ENCODE measurements around the gene ANKS6. TPM values are rescaled to one million over a fixed set of nuclear protein-coding genes. Genes with fewer than 3 reads are reported as not detected.
A peak's percentile ranks its signal among the peaks of the same experiment; 100 is the strongest.

The ANKS6 gene
- total and polyA plus RNA-seq, 10 donors = 4.9 to 9.4 (median 7.0) TPM

GRCh38 chr9:98727428-98727827 is 68.9 kb downstream of the ANKS6 start:
- peaks cover 0 to 37% (median 0%) of the 10 kb centered on the region in 7 donors for H3K27me3 ChIP-seq (replicated peaks in 1 of 7)
- TF ChIP-seq, protein P1, sequence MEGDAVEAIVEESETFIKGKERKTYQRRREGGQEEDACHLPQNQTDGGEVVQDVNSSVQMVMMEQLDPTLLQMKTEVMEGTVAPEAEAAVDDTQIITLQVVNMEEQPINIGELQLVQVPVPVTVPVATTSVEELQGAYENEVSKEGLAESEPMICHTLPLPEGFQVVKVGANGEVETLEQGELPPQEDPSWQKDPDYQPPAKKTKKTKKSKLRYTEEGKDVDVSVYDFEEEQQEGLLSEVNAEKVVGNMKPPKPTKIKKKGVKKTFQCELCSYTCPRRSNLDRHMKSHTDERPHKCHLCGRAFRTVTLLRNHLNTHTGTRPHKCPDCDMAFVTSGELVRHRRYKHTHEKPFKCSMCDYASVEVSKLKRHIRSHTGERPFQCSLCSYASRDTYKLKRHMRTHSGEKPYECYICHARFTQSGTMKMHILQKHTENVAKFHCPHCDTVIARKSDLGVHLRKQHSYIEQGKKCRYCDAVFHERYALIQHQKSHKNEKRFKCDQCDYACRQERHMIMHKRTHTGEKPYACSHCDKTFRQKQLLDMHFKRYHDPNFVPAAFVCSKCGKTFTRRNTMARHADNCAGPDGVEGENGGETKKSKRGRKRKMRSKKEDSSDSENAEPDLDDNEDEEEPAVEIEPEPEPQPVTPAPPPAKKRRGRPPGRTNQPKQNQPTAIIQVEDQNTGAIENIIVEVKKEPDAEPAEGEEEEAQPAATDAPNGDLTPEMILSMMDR (IDR thresholded peaks at IDR 0.05 in 8 of 11, conservative IDR thresholded peaks at IDR 0.05 in 3 of 11) = no peak
- TF ChIP-seq POLR2A (IDR thresholded peaks at IDR 0.05) (no peak), POLR2AphosphoS5 (IDR thresholded peaks at IDR 0.05) (no peak)
- DNase-seq = no peak
- H3K4me1 ChIP-seq = peaks cover 0 to 10% (median 3%) of the 10 kb centered on the region in 6 donors
- H3K36me3 ChIP-seq = no peaks in the 10 kb centered on the region
- H3K9me3 ChIP-seq = peaks cover 0 to 10% (median 0%) of the 10 kb centered on the region in 8 donors
- H3K27ac ChIP-seq = no peak overlapping the region
- no peak overlapping the region for H3K4me3 ChIP-seq
- 52 to 65% (median 59%) methylated on average over 7 of the region's 7 CpGs for WGBS, 5 donors
- intact Hi-C loops (cut with DNase I; ENCODE audit: low total_unique reads) = no loop called here

DNA sequence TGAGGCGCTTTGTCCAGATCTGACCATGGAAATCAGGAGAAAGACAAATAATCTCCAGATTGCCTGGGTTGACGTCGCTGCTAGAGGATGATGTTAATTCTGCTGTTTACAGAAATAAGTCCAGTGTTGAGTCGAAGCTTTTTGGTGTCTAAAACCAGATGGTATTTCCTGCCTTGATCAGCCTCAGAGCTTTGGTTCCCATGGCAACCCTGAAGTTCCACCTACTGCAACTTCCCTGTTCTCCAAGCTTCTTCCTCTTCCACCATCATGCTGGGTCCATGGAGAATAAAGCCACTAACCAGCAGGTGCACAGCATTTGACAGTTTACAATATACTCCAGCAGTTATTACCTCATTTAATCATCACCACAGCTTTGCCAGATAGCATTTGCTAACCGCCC is 69.6 kb downstream of the ANKS6 start:
- DNase-seq = no peak
- Histone ChIP-seq H3K27me3 (replicated peaks in 1 of 7) (peaks cover 0 to 42% (median 0%) of the 10 kb centered on the region in 7 donors), H3K36me3 (no peaks in the 10 kb centered on the region), H3K27ac (peak overlapping the region in 1 of 8 donors; percentile 28), H3K9me3 (peaks cover 0 to 10% (median 0%) of the 10 kb centered on the region in 8 donors), H3K4me1 (peaks cover 0 to 10% (median 3%) of the 10 kb centered on the region in 6 donors), H3K4me3 (no peak overlapping the region)
- no peak for TF ChIP-seq POLR2A (IDR thresholded peaks at IDR 0.05)
- TF ChIP-seq, protein P1 (IDR thresholded peaks at IDR 0.05 in 8 of 11, conservative IDR thresholded peaks at IDR 0.05 in 3 of 11) = no peak
- no peak for TF ChIP-seq POLR2AphosphoS5 (IDR thresholded peaks at IDR 0.05)
- intact Hi-C loops (cut with DNase I; ENCODE audit: low total_unique reads) = no loop called here
- WGBS, 5 donors = 39 to 52% (median 45%) methylated on average over 5 of the region's 5 CpGs

GRCh38 chr9:98724810-98725530 is 71.4 kb downstream of the ANKS6 start:
- no peak overlapping the region for H3K27ac ChIP-seq
- peaks cover 0 to 10% (median 0%) of the 10 kb centered on the region in 8 donors for H3K9me3 ChIP-seq
- 58 to 79% (median 72%) methylated on average over 4 to 5 of the region's 5 CpGs for WGBS, 5 donors
- no peaks in the 10 kb centered on the region for H3K36me3 ChIP-seq
- TF ChIP-seq, protein P1 (IDR thresholded peaks at IDR 0.05 in 8 of 11, conservative IDR thresholded peaks at IDR 0.05 in 3 of 11) = no peak
- no peak for TF ChIP-seq POLR2AphosphoS5 (IDR thresholded peaks at IDR 0.05)
- no peak for TF ChIP-seq POLR2A (IDR thresholded peaks at IDR 0.05)
- no peak overlapping the region for H3K4me3 ChIP-seq
- DNase-seq = no peak
- peaks cover 0 to 47% (median 0%) of the 10 kb centered on the region in 7 donors for H3K27me3 ChIP-seq (replicated peaks in 1 of 7)
- intact Hi-C loops (cut with DNase I; ENCODE audit: low total_unique reads) = no loop called here
- peaks cover 0 to 10% (median 3%) of the 10 kb centered on the region in 6 donors for H3K4me1 ChIP-seq

- no peak for DNase-seq
- Histone ChIP-seq H3K4me1 (peaks cover 0 to 6% (median 2%) of the 10 kb centered on the region in 6 donors), H3K36me3 (no peaks in the 10 kb centered on the region), H3K27me3 (replicated peaks in 1 of 7) (peaks cover 0 to 49% (median 0%) of the 10 kb centered on the region in 7 donors), H3K4me3 (no peak overlapping the region), H3K27ac (no peak overlapping the region), H3K9me3 (peaks cover 0 to 16% (median 2%) of the 10 kb centered on the region in 8 donors)
- TF ChIP-seq, protein P1 (IDR thresholded peaks at IDR 0.05 in 8 of 11, conservative IDR thresholded peaks at IDR 0.05 in 3 of 11) = no peak
- TF ChIP-seq POLR2AphosphoS5 (IDR thresholded peaks at IDR 0.05) = no peak
- intact Hi-C loops (cut with DNase I; ENCODE audit: low total_unique reads) = no loop called here
- 77 to 94% (median 83%) methylated on average over 2 of the region's 2 CpGs for WGBS, 5 donors
These were observed 74.7 kb downstream of the ANKS6 start for GRCh38 chr9:98721643-98722042.

Measured in spleen (tissue), 11 donors.